ENCODE results near the gene TMEM255A.

TMEM255A gene

GRCh38 chrX:120281021-120281624 is 30.1 kb downstream of the TMEM255A start:
- H3K9me3 Mint-ChIP-seq = no peaks in the 10 kb centered on the region
- no peak for DNase-seq (ENCODE audit: low spot score in 2 of 2)
- no peak overlapping the region for H3K4me3 Mint-ChIP-seq
- peaks cover 11% of the 10 kb centered on the region for H3K27me3 Mint-ChIP-seq
- ATAC-seq (replicated peaks; ENCODE audit: extremely low read depth, poor library complexity, severe bottlenecking) = no peak
- no peaks in the 10 kb centered on the region for H3K4me1 Mint-ChIP-seq
- H3K27ac Mint-ChIP-seq (ENCODE audit: low read depth) = no peak overlapping the region
- peaks cover 3% of the 10 kb centered on the region for H3K36me3 Mint-ChIP-seq (ENCODE audit: insufficient read depth)

GRCh38 chrX:120274958-120275357 is 36.3 kb downstream of the TMEM255A start:
- Mint-ChIP-seq H3K27me3 (no peaks in the 10 kb centered on the region), H3K36me3 (ENCODE audit: insufficient read depth) (no peaks in the 10 kb centered on the region), H3K9me3 (no peaks in the 10 kb centered on the region), H3K4me1 (no peaks in the 10 kb centered on the region), H3K27ac (ENCODE audit: low read depth) (no peak overlapping the region), H3K4me3 (no peak overlapping the region)
- DNase-seq (ENCODE audit: low spot score in 2 of 2) (no peak), ATAC-seq (replicated peaks; ENCODE audit: extremely low read depth, poor library complexity, severe bottlenecking) (no peak)

GRCh38 chrX:120274145-120274544 is 37.1 kb downstream of the TMEM255A start:
- H3K9me3 Mint-ChIP-seq = no peaks in the 10 kb centered on the region
- no peak for DNase-seq (ENCODE audit: low spot score in 2 of 2)
- no peak for ATAC-seq (replicated peaks; ENCODE audit: extremely low read depth, poor library complexity, severe bottlenecking)
- H3K27ac Mint-ChIP-seq (ENCODE audit: low read depth) = no peak overlapping the region
- no peaks in the 10 kb centered on the region for H3K27me3 Mint-ChIP-seq
- no peaks in the 10 kb centered on the region for H3K36me3 Mint-ChIP-seq (ENCODE audit: insufficient read depth)
- H3K4me3 Mint-ChIP-seq = no peak overlapping the region
- H3K4me1 Mint-ChIP-seq = no peaks in the 10 kb centered on the region

GRCh38 chrX:120271218-120271617 is 40.0 kb downstream of the TMEM255A start:
- no peaks in the 10 kb centered on the region for H3K4me1 Mint-ChIP-seq
- no peaks in the 10 kb centered on the region for H3K9me3 Mint-ChIP-seq
- ATAC-seq (replicated peaks; ENCODE audit: extremely low read depth, poor library complexity, severe bottlenecking) (no peak), DNase-seq (ENCODE audit: low spot score in 2 of 2) (no peak)
- H3K4me3 Mint-ChIP-seq = no peak overlapping the region
- no peaks in the 10 kb centered on the region for H3K27me3 Mint-ChIP-seq
- no peak overlapping the region for H3K27ac Mint-ChIP-seq (ENCODE audit: low read depth)
- no peaks in the 10 kb centered on the region for H3K36me3 Mint-ChIP-seq (ENCODE audit: insufficient read depth)

- ATAC-seq (replicated peaks; ENCODE audit: extremely low read depth, poor library complexity, severe bottlenecking) (no peak), DNase-seq (ENCODE audit: low spot score in 2 of 2) (no peak)
- Mint-ChIP-seq H3K4me3 (no peak overlapping the region), H3K27me3 (no peaks in the 10 kb centered on the region), H3K9me3 (no peaks in the 10 kb centered on the region), H3K4me1 (no peaks in the 10 kb centered on the region), H3K27ac (ENCODE audit: low read depth) (no peak overlapping the region), H3K36me3 (ENCODE audit: insufficient read depth) (no peaks in the 10 kb centered on the region)
Observed at GRCh38 chrX:120270567-120270966, 40.7 kb downstream of the TMEM255A start.

GRCh38 chrX:120269373-120270035 is 41.8 kb downstream of the TMEM255A start:
- no peak for DNase-seq (ENCODE audit: low spot score in 2 of 2)
- no peak for ATAC-seq (replicated peaks; ENCODE audit: extremely low read depth, poor library complexity, severe bottlenecking)
- Mint-ChIP-seq H3K4me3 (no peak overlapping the region), H3K27me3 (no peaks in the 10 kb centered on the region), H3K36me3 (ENCODE audit: insufficient read depth) (no peaks in the 10 kb centered on the region), H3K27ac (ENCODE audit: low read depth) (no peak overlapping the region), H3K4me1 (no peaks in the 10 kb centered on the region), H3K9me3 (no peaks in the 10 kb centered on the region)

GRCh38 chrX:120264341-120264740 is 46.9 kb downstream of the TMEM255A start:
- Mint-ChIP-seq H3K27me3 (no peaks in the 10 kb centered on the region), H3K36me3 (ENCODE audit: insufficient read depth) (no peaks in the 10 kb centered on the region), H3K4me3 (no peak overlapping the region), H3K9me3 (no peaks in the 10 kb centered on the region), H3K4me1 (no peaks in the 10 kb centered on the region), H3K27ac (ENCODE audit: low read depth) (no peak overlapping the region)
- DNase-seq (ENCODE audit: low spot score in 2 of 2) (no peak), ATAC-seq (replicated peaks; ENCODE audit: extremely low read depth, poor library complexity, severe bottlenecking) (no peak)

- no peaks in the 10 kb centered on the region for H3K9me3 Mint-ChIP-seq
- ATAC-seq (replicated peaks; ENCODE audit: extremely low read depth, poor library complexity, severe bottlenecking) (no peak), DNase-seq (ENCODE audit: low spot score in 2 of 2) (no peak)
- H3K4me1 Mint-ChIP-seq = peaks cover 4% of the 10 kb centered on the region
- peaks cover 4% of the 10 kb centered on the region for H3K36me3 Mint-ChIP-seq (ENCODE audit: insufficient read depth)
- H3K27ac Mint-ChIP-seq (ENCODE audit: low read depth) = no peak overlapping the region
- H3K4me3 Mint-ChIP-seq = no peak overlapping the region
- H3K27me3 Mint-ChIP-seq = no peaks in the 10 kb centered on the region
Observed at GRCh38 chrX:120262859-120263708, 48.2 kb downstream of the TMEM255A start.

GRCh38 chrX:120260369-120260768 is 50.9 kb downstream of the TMEM255A start:
- Mint-ChIP-seq H3K36me3 (ENCODE audit: insufficient read depth) (peaks cover 7% of the 10 kb centered on the region), H3K27ac (ENCODE audit: low read depth) (no peak overlapping the region), H3K4me1 (peaks cover 6% of the 10 kb centered on the region), H3K27me3 (no peaks in the 10 kb centered on the region), H3K9me3 (no peaks in the 10 kb centered on the region), H3K4me3 (no peak overlapping the region)
- DNase-seq (ENCODE audit: low spot score in 2 of 2) (no peak), ATAC-seq (replicated peaks; ENCODE audit: extremely low read depth, poor library complexity, severe bottlenecking) (no peak)

- Mint-ChIP-seq H3K27ac (ENCODE audit: low read depth) (no peak overlapping the region), H3K27me3 (no peaks in the 10 kb centered on the region), H3K4me3 (no peak overlapping the region), H3K4me1 (peaks cover 40% of the 10 kb centered on the region), H3K9me3 (no peaks in the 10 kb centered on the region), H3K36me3 (ENCODE audit: insufficient read depth) (peaks cover 26% of the 10 kb centered on the region)
- no peak for ATAC-seq (replicated peaks; ENCODE audit: extremely low read depth, poor library complexity, severe bottlenecking)
- no peak for DNase-seq (ENCODE audit: low spot score in 2 of 2)
Observed at GRCh38 chrX:120253784-120254183, 57.5 kb downstream of the TMEM255A start.

- Mint-ChIP-seq H3K27ac (ENCODE audit: low read depth) (peak overlapping the region; percentile 99), H3K9me3 (no peaks in the 10 kb centered on the region), H3K4me3 (peak overlapping the region; percentile 98), H3K4me1 (peaks cover 34% of the 10 kb centered on the region), H3K27me3 (no peaks in the 10 kb centered on the region), H3K36me3 (ENCODE audit: insufficient read depth) (peaks cover 20% of the 10 kb centered on the region)
- ATAC-seq (replicated peaks; ENCODE audit: extremely low read depth, poor library complexity, severe bottlenecking) = no peak
- no peak for DNase-seq (ENCODE audit: low spot score in 2 of 2)
Observed at GRCh38 chrX:120251471-120252011, 59.7 kb downstream of the TMEM255A start.

- peak within 1 kb of the TSS; percentile 98 for H3K4me3 Mint-ChIP-seq
- H3K27me3 Mint-ChIP-seq = no peaks in the 10 kb centered on the region
- H3K4me1 Mint-ChIP-seq = peaks cover 34% of the 10 kb centered on the region
- DNase-seq (ENCODE audit: low spot score in 2 of 2) = peak; percentile 58 to 74
- peak within 1 kb of the TSS; percentile 99 for H3K27ac Mint-ChIP-seq (ENCODE audit: low read depth)
- no peaks in the 10 kb centered on the region for H3K9me3 Mint-ChIP-seq
- peak; percentile 99 for ATAC-seq (replicated peaks; ENCODE audit: extremely low read depth, poor library complexity, severe bottlenecking)
- peaks cover 18% of the 10 kb centered on the region for H3K36me3 Mint-ChIP-seq (ENCODE audit: insufficient read depth)
Observed at GRCh38 chrX:120250522-120251271, 60.6 kb downstream of the TMEM255A start, which contains the start of gene ZBTB33. Gene ZBTB33, plus strand, starts transcription at chrX:120250812. Its CDS starts 2,604 bp downstream, at chrX:120253416.

Data from central memory CD8-positive, alpha-beta T cell (primary cell).